HepG2 (cell line): ENCODE measurements around the gene PLCG1. TPM values are rescaled to one million over a fixed set of nuclear protein-coding genes. Genes with fewer than 3 reads are reported as not detected.

Source experiments
- BORCS8-MEF2B ChIP-seq: sonication (generic); formaldehyde crosslinking; IDR thresholded peaks from 2 replicates; pipeline ENCODE4 v1.8.0; 2022; ENCODE audit warnings: mild to moderate bottlenecking, missing genetic modification reagents
- FOXC1 ChIP-seq: sonication (generic); formaldehyde crosslinking; IDR thresholded peaks from 2 replicates; pipeline ENCODE4 v1.8.0; 2022; ENCODE audit warnings: mild to moderate bottlenecking, missing genetic modification reagents, borderline replicate concordance
- KLF12 ChIP-seq: sonication (generic); formaldehyde crosslinking; IDR thresholded peaks from 2 replicates; pipeline ENCODE4 v1.4.0; 2020; ENCODE audit warnings: missing genetic modification reagents, borderline replicate concordance
- MTA3 ChIP-seq: sonication (generic); formaldehyde crosslinking; IDR thresholded peaks from 2 replicates; pipeline ENCODE4 v1.4.0; 2020; ENCODE audit warnings: missing genetic modification reagents
- NFAT5 ChIP-seq: sonication (generic); formaldehyde crosslinking; IDR thresholded peaks from 2 replicates; pipeline ENCODE4 v1.4.0; 2020; ENCODE audit warnings: missing genetic modification reagents
- NR2C2 ChIP-seq: sonication (generic); formaldehyde crosslinking; IDR thresholded peaks from 2 replicates; pipeline ENCODE4 v1.4.0; 2020; ENCODE audit warnings: missing genetic modification reagents, mild to moderate bottlenecking, moderate library complexity, borderline replicate concordance
- PPARG ChIP-seq: conservative IDR thresholded peaks from 2 replicates; pipeline ENCODE4 v1.6.1; 2016; ENCODE audit warnings: missing biosample characterization, missing genetic modification reagents
- TRIM22 ChIP-seq: fragments of 450-650 bp; IDR thresholded peaks from 2 replicates; pipeline ENCODE4 v1.6.1; 2017
- ZNF263 ChIP-seq: sonication (generic); formaldehyde crosslinking; IDR thresholded peaks from 2 replicates; pipeline ENCODE4 v1.4.0; 2020; ENCODE audit warnings: missing genetic modification reagents
- ZNF30 ChIP-seq: sonication (generic); formaldehyde crosslinking; IDR thresholded peaks from 2 replicates; pipeline ENCODE4 v1.5.0; 2020; ENCODE audit warnings: mild to moderate bottlenecking, missing genetic modification reagents
- ZNF589 ChIP-seq: sonication (generic); formaldehyde crosslinking; conservative IDR thresholded peaks from 2 replicates; pipeline ENCODE4 v1.8.0; 2022; ENCODE audit warnings: mild to moderate bottlenecking, moderate library complexity, missing genetic modification reagents
- ZNF660 ChIP-seq: sonication (generic); formaldehyde crosslinking; IDR thresholded peaks from 2 replicates; pipeline ENCODE4 v1.5.1; 2020; ENCODE audit warnings: mild to moderate bottlenecking, low read depth, missing genetic modification reagents, borderline replicate concordance
- ZZZ3 ChIP-seq: sonication (generic); formaldehyde crosslinking; IDR thresholded peaks from 2 replicates; pipeline ENCODE4 v1.4.0; 2020; ENCODE audit warnings: missing genetic modification reagents, mild to moderate bottlenecking, borderline replicate concordance
- polyA plus RNA-seq, 8 experiments: library from polyadenylated mRNA; depleted of rRNA in 3 of 8; stranded (reverse) in 7 of 8; unstranded in 1 of 8; fragments of >200 nt; fragmentation: Illumina TruSeq in 4 of 8; extraction: Trizol in 4 of 8; gene quantifications; 2 replicates each; pipeline versions ENCODE4 v1.2.1 to v1.2.3, GENCODE V29; 2011 to 2016; ENCODE audit warnings: low read depth in 4 of 8, missing spikeins in 1 of 8, mixed read lengths in 1 of 8; ENCODE audit not compliant: insufficient read depth in 1 of 8
- total RNA-seq, 5 experiments: library from RNA; depleted of rRNA; stranded (reverse); fragments of >200 nt; fragmentation: Illumina TruSeq; extraction: Trizol; gene quantifications; 2 replicates each; pipeline ENCODE4 v1.2.3, GENCODE V29; 2016; ENCODE audit warnings: low read depth in 1 of 5
- TF ChIP-seq, protein P1 (sequence below): sonication (generic); formaldehyde crosslinking; IDR thresholded peaks from 2 replicates; pipeline ENCODE4 v1.8.0; 2022; ENCODE audit warnings: missing genetic modification reagents, low read depth, mild to moderate bottlenecking, borderline replicate concordance
- TF ChIP-seq, protein P2 (sequence below): sonication (generic); formaldehyde crosslinking; IDR thresholded peaks from 2 replicates; pipeline ENCODE4 v1.9.0; 2021; ENCODE audit warnings: mild to moderate bottlenecking, missing genetic modification reagents

The PLCG1 gene
- total and polyA plus RNA-seq, 2 of the 13 experiments (the other 11 are each of a cell fraction or from before 2014, with no cell fraction given): 85.3 to 158 TPM

GRCh38 chr20:41138475-41139226 lies 1.3 kb downstream of the PLCG1 start (continued):
- no peak for TF ChIP-seq TRIM22
- TF ChIP-seq, protein P1, sequence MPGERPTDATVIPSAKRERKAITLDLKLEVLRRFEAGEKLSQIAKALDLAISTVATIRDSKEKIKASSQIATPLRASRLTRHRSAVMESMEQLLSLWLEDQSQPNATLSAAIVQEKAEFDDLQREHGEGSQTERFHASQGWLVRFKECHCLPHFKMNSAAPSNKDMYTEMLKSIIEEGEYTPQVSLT (CRISPR knock-in tag): no peak
- TF ChIP-seq ZNF263 (CRISPR knock-in tag): 0 out of 2 replicates have a peak, but pooled peaks have one; percentile 34
- TF ChIP-seq, protein P2, sequence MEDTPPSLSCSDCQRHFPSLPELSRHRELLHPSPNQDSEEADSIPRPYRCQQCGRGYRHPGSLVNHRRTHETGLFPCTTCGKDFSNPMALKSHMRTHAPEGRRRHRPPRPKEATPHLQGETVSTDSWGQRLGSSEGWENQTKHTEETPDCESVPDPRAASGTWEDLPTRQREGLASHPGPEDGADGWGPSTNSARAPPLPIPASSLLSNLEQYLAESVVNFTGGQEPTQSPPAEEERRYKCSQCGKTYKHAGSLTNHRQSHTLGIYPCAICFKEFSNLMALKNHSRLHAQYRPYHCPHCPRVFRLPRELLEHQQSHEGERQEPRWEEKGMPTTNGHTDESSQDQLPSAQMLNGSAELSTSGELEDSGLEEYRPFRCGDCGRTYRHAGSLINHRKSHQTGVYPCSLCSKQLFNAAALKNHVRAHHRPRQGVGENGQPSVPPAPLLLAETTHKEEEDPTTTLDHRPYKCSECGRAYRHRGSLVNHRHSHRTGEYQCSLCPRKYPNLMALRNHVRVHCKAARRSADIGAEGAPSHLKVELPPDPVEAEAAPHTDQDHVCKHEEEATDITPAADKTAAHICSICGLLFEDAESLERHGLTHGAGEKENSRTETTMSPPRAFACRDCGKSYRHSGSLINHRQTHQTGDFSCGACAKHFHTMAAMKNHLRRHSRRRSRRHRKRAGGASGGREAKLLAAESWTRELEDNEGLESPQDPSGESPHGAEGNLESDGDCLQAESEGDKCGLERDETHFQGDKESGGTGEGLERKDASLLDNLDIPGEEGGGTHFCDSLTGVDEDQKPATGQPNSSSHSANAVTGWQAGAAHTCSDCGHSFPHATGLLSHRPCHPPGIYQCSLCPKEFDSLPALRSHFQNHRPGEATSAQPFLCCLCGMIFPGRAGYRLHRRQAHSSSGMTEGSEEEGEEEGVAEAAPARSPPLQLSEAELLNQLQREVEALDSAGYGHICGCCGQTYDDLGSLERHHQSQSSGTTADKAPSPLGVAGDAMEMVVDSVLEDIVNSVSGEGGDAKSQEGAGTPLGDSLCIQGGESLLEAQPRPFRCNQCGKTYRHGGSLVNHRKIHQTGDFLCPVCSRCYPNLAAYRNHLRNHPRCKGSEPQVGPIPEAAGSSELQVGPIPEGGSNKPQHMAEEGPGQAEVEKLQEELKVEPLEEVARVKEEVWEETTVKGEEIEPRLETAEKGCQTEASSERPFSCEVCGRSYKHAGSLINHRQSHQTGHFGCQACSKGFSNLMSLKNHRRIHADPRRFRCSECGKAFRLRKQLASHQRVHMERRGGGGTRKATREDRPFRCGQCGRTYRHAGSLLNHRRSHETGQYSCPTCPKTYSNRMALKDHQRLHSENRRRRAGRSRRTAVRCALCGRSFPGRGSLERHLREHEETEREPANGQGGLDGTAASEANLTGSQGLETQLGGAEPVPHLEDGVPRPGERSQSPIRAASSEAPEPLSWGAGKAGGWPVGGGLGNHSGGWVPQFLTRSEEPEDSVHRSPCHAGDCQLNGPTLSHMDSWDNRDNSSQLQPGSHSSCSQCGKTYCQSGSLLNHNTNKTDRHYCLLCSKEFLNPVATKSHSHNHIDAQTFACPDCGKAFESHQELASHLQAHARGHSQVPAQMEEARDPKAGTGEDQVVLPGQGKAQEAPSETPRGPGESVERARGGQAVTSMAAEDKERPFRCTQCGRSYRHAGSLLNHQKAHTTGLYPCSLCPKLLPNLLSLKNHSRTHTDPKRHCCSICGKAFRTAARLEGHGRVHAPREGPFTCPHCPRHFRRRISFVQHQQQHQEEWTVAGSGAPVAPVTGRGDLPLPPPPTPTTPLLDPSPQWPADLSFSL (CRISPR knock-in tag): no peak; the same call in none of the 2 replicates
- TF ChIP-seq KLF12 (CRISPR knock-in tag): no peak; the same call in none of the 2 replicates
- no peak for TF ChIP-seq PPARG
- TF ChIP-seq ZZZ3 (CRISPR knock-in tag): no peak
- TF ChIP-seq ZNF589 (CRISPR knock-in tag): no peak
- 0 out of 2 replicates have a peak, but pooled peaks have one; percentile 70 for TF ChIP-seq ZNF660
- no peak; the same call in 1 of the 2 replicates for TF ChIP-seq BORCS8-MEF2B (CRISPR knock-in tag)
- TF ChIP-seq FOXC1 (CRISPR knock-in tag): no peak
- no peak for TF ChIP-seq ZNF30 (CRISPR knock-in tag)
- TF ChIP-seq NFAT5 (CRISPR knock-in tag): no peak
- TF ChIP-seq NR2C2: no peak
- TF ChIP-seq MTA3 (CRISPR knock-in tag): no peak
